Smooth muscle cell (in vitro differentiated cells): ENCODE results near the gene NOP16. TPM values are rescaled to one million over a fixed set of nuclear protein-coding genes. Genes with fewer than 3 reads are reported as not detected.

Source experiments
- DNase-seq: peaks from one replicate; lab custom pipeline; 2025; ENCODE audit not compliant: unreplicated experiment; lab: John Stamatoyannopoulos, UW
- H2AFZ ChIP-seq: fragments of 200-600 bp; sonication (generic); 2 replicates; pipeline ENCODE4 v1.6.0; 2016; ENCODE audit warnings: antibody characterized with exemption, low read depth, mild to moderate bottlenecking
- H3F3A ChIP-seq: fragments of 200-600 bp; sonication (generic); 2 replicates; pipeline ENCODE4 v1.6.0; 2017; ENCODE audit warnings: antibody characterized with exemption, low read depth
- H3K27ac ChIP-seq: fragments of 200-600 bp; sonication (generic); 2 replicates; pipeline ENCODE4 v1.5.1; 2016; ENCODE audit warnings: low read depth, mild to moderate bottlenecking
- H3K27me3 ChIP-seq: fragments of 200-600 bp; sonication (generic); 2 replicates; pipeline ENCODE4 v1.6.1; 2016; ENCODE audit warnings: low read depth, mild to moderate bottlenecking
- H3K36me3 ChIP-seq: fragments of 200-600 bp; sonication (generic); 2 replicates; pipeline ENCODE4 v1.5.1; 2016; ENCODE audit warnings: low read depth
- H3K4me1 ChIP-seq: fragments of 200-600 bp; sonication (generic); 2 replicates; pipeline ENCODE4 v1.5.1; 2016; ENCODE audit warnings: low read depth
- H3K4me2 ChIP-seq: fragments of 200-600 bp; sonication (generic); 2 replicates; pipeline ENCODE4 v1.6.0; 2016; ENCODE audit warnings: mild to moderate bottlenecking
- H3K4me3 ChIP-seq: fragments of 200-600 bp; sonication (generic); 2 replicates; pipeline ENCODE4 v1.5.1; 2016; ENCODE audit warnings: mild to moderate bottlenecking
- H3K79me2 ChIP-seq: fragments of 200-600 bp; sonication (generic); 2 replicates; pipeline ENCODE4 v1.6.0; 2016; ENCODE audit warnings: low read depth, mild to moderate bottlenecking
- H3K9ac ChIP-seq: fragments of 200-600 bp; sonication (generic); 2 replicates; pipeline ENCODE4 v1.6.0; 2016; ENCODE audit warnings: low read depth
- H3K9me3 ChIP-seq: fragments of 200-600 bp; sonication (generic); replicated peaks from 2 replicates; pipeline ENCODE4 v1.5.1; 2016; ENCODE audit warnings: low read depth
- H4K20me1 ChIP-seq: fragments of 200-600 bp; sonication (generic); 2 replicates; pipeline ENCODE4 v1.6.0; 2016; ENCODE audit warnings: low read depth
- CTCF ChIP-seq: fragments of 200-600 bp; sonication (generic); IDR thresholded peaks from 2 replicates; pipeline ENCODE4 v1.5.1; 2017; ENCODE audit warnings: borderline replicate concordance, mild to moderate bottlenecking, antibody characterized with exemption; ENCODE audit not compliant: insufficient read depth, poor library complexity, severe bottlenecking
- microRNA counts: library from miRNA; unstranded; fragments of <30 nt; microRNA quantifications from one replicate; lab custom pipeline; 2016
- microRNA-seq: library from miRNA; unstranded; fragments of <30 nt; microRNA quantifications from one replicate; pipeline ENCODE4, GENCODE V29; 2016; ENCODE audit warnings: borderline number of aligned reads
- polyA plus RNA-seq: library from polyadenylated mRNA; unstranded; fragments of >200 nt; fragmentation: Nextera tagmentation; extraction: Ambion mirVana; gene quantifications from 2 replicates; pipeline ENCODE4 v1.2.1, GENCODE V29; 2016
- small RNA-seq: library from RNA; depleted of rRNA; stranded (forward); fragments of <200 nt; gene quantifications from one replicate; pipeline ENCODE3, GENCODE V24; 2014
- total RNA-seq: library from RNA; depleted of rRNA; stranded (reverse); fragments of >200 nt; gene quantifications from 2 replicates; pipeline ENCODE4 v1.2.3, GENCODE V29; 2014

Gene NOP16
- total and polyA plus RNA-seq, 2 experiments from 2014 or later: 10.7 to 27.9 TPM

DNA sequence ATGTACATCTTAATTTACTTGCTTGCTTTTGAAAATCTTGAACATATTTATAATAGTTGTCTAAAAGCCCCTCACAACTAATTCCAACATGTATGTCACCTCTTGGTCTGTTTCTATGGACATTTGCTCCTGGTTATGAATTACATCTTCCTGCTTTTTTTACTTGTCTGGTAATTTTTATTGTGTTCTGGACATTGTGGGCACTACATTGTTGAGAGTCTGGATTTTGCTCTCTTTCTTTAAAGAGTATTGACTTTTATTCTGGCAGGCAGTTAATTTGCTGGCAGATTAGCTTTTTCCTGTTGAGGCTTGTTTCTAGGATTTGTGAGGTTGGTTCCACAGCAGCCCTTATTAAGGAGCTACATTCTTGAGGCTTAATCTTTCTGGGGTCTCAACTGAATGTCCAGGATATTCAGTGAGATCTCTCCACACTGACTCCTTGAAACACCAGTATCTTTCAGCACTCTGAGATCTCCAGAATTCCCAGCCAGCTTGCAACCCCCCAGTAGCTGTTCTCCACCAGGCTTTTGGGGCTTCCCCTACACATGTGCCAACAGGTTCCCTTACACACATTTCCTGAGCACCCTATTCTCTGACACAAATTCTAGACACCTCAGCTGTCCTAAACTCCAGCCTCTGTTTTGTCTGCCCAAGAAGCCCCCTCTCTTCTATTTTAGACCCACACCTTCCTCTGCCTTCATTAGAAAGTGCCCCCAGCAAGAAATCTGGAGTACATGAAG is 54.2 kb downstream of the NOP16 start:
- no peak overlapping the region for H3K4me2 ChIP-seq
- no peak for TF ChIP-seq CTCF

More for the DNA sequence above, 54.2 kb downstream of the NOP16 start:
- Histone ChIP-seq H4K20me1 (no peaks in the 10 kb centered on the region), H3K9ac (no peak overlapping the region), H2AFZ (no peak overlapping the region), H3K4me3 (no peak overlapping the region), H3K27me3 (no peaks in the 10 kb centered on the region), H3K4me1 (no peaks in the 10 kb centered on the region), H3K9me3 (no peaks in the 10 kb centered on the region), H3F3A (no peaks in the 10 kb centered on the region), H3K27ac (no peak overlapping the region), H3K79me2 (no peaks in the 10 kb centered on the region), H3K36me3 (no peaks in the 10 kb centered on the region)
- DNase-seq: no peak

MicroRNAs within 50 kb of the gene (microRNA counts, 767-probe panel; counts per million panel counts)
- microRNA hsa-miR-1271-5p (lab: Ali Mortazavi, UCI): 183 counts per million

Small RNA genes lying within 50 kb of the gene (microRNA-seq; reads per million reads assigned to microRNA genes)
- gene MIR1271: 11.7 reads per million, percentile 16 among the genes with 10 or more reads in this experiment

Small RNA genes lying within 50 kb of the gene (small RNA-seq; reads per million reads assigned to genes)
- 2.5 reads per million, percentile 48 among the genes with 10 or more reads in this experiment for gene MIR1271

Other genes starting within 250 kb of the NOP16 start
- gene SIMC1, start 150.2 kb downstream of the NOP16 start, total RNA-seq: 11.6 and 16.3 TPM in 2 replicates
- 12.9 and 15.3 TPM in 2 replicates for gene SIMC1, start 150.2 kb downstream of the NOP16 start, polyA plus RNA-seq
- gene KIAA1191, start 26.8 kb downstream of the NOP16 start, total RNA-seq: 71.6 and 84.2 TPM in 2 replicates
- gene KIAA1191, start 26.8 kb downstream of the NOP16 start, polyA plus RNA-seq: 74.6 and 80.3 TPM in 2 replicates
- gene ARL10, start 23.1 kb downstream of the NOP16 start, total RNA-seq: 9.5 and 10.7 TPM in 2 replicates
- 5.4 and 5.6 TPM in 2 replicates for gene ARL10, start 23.1 kb downstream of the NOP16 start, polyA plus RNA-seq
- gene HIGD2A, start 153 bp upstream of the NOP16 start, total RNA-seq: 94.5 and 108 TPM in 2 replicates
- gene HIGD2A, start 153 bp upstream of the NOP16 start, polyA plus RNA-seq: 135 and 140 TPM in 2 replicates
- gene CLTB, start 27.9 kb upstream of the NOP16 start, total RNA-seq: 107 and 111 TPM in 2 replicates
- gene CLTB, start 27.9 kb upstream of the NOP16 start, polyA plus RNA-seq: 125 and 277 TPM in 2 replicates
- gene FAF2, start 59.8 kb upstream of the NOP16 start, total RNA-seq: 51.3 and 59.3 TPM in 2 replicates
- gene FAF2, start 59.8 kb upstream of the NOP16 start, polyA plus RNA-seq: 38.2 and 38.3 TPM in 2 replicates
- gene RNF44, start 148.8 kb upstream of the NOP16 start, total RNA-seq: 5.7 and 9.0 TPM in 2 replicates
- gene RNF44, start 148.8 kb upstream of the NOP16 start, polyA plus RNA-seq: 6.8 and 8.9 TPM in 2 replicates
- gene CDHR2, start 160.7 kb upstream of the NOP16 start, total RNA-seq: 0.09 and 0.13 TPM in 2 replicates
- 0.08 TPM in 1 of 2 replicates, not detected in the other for gene CDHR2, start 160.7 kb upstream of the NOP16 start, polyA plus RNA-seq
- gene GPRIN1, start 221.6 kb upstream of the NOP16 start, total RNA-seq: 0.63 and 3.6 TPM in 2 replicates
- gene GPRIN1, start 221.6 kb upstream of the NOP16 start, polyA plus RNA-seq: 2.1 and 5.0 TPM in 2 replicates
- gene SNCB, start 241.9 kb upstream of the NOP16 start, total RNA-seq: 0.45 TPM in 1 of 2 replicates, not detected in the other
- 0.55 and 0.71 TPM in 2 replicates for gene SNCB, start 241.9 kb upstream of the NOP16 start, polyA plus RNA-seq
- not detected in 2 replicates for gene EIF4E1B, start 242.1 kb upstream of the NOP16 start, total RNA-seq
- not detected in 2 replicates for gene EIF4E1B, start 242.1 kb upstream of the NOP16 start, polyA plus RNA-seq